K562 (cell line): Measurements from ENCODE around the gene NINJ2. TPM values are rescaled to one million over a fixed set of nuclear protein-coding genes. Genes with fewer than 3 reads are reported as not detected.

ENCODE experiments used
- ATAC-seq: fragments of 200-7000 bp; cut with Tn5 transposase; 3 replicates; pipeline ENCODE4 v1.9.1; 2020; ENCODE audit warnings: moderate library complexity
- BruUV-seq: library from RNA; stranded (reverse); fragments of 400-500 nt; replicated peaks from 2 replicates; lab custom pipeline; 2021; lab: Mats Ljungman, UMichigan
- CTCF ChIA-PET: fragments of 300-600 bp; formaldehyde crosslinking; extraction: SDS; loops from one replicate; lab custom pipeline; 2021; ENCODE audit warnings: low intra/inter-chr PET ratio; lab: Yijun Ruan, JAX
- POLR2A ChIA-PET: fragments of 300-600, 350-650 bp; sonication (Branson Sonifier 250); formaldehyde crosslinking; extraction: SDS; loops from one replicate; lab custom pipeline; 2021; ENCODE audit warnings: antibody characterized with exemption, inconsistent platforms; lab: Yijun Ruan, JAX
- DNase-seq, 4 experiments: peaks; one replicate each; pipeline versions ENCODE4 v3.0.0 to v3.0.0-alpha.2; 2011 to 2018; ENCODE audit warnings: low spot score in 3 of 4, mixed read lengths in 3 of 4; ENCODE audit errors: extremely low read depth in 1 of 4
- FAIRE-seq: peaks from 2 replicates; lab custom pipeline; 2011; peaks lifted over from hg19 to GRCh38; lab: Jason Lieb, UNC
- H2AFZ ChIP-seq: 2 replicates; pipeline ENCODE4 v1.6.0; 2011; ENCODE audit warnings: low read depth, low read length, control low read depth, inconsistent platforms
- H3K27ac ChIP-seq: fragments of 200-600 bp; 3 replicates; pipeline ENCODE4 v1.8.0; 2011; ENCODE audit warnings: low read depth, mild to moderate bottlenecking, control low read depth, inconsistent platforms, low read length, moderate library complexity, mixed read lengths; ENCODE audit errors: extremely low read depth
- H3K27me3 ChIP-seq, 2 experiments: fragments of 300-600 bp in 1 of 2; 2 replicates in 1 of 2; 3 replicates in 1 of 2; pipeline versions ENCODE4 v1.6.0 to v1.8.0; 2011; ENCODE audit warnings: inconsistent platforms in 2 of 2, low read length in 2 of 2, mild to moderate bottlenecking in 1 of 2, mixed read lengths in 1 of 2, moderate library complexity in 1 of 2; ENCODE audit not compliant: control insufficient read depth in 2 of 2, insufficient read depth in 2 of 2
- H3K36me3 ChIP-seq: fragments of 300-600 bp; 3 replicates; pipeline ENCODE4 v1.8.0; 2011; ENCODE audit warnings: mild to moderate bottlenecking, low read length, inconsistent platforms; ENCODE audit not compliant: control insufficient read depth, insufficient read depth
- H3K4me1 ChIP-seq, 2 experiments: fragments of 200-600 bp in 1 of 2; replicated peaks in 1 of 2; 2 replicates in 1 of 2; 3 replicates in 1 of 2; pipeline versions ENCODE4 v1.5.1 to v1.8.0; 2011; ENCODE audit warnings: inconsistent platforms in 2 of 2, low read length in 2 of 2, mild to moderate bottlenecking in 1 of 2, mixed read lengths in 1 of 2, moderate library complexity in 1 of 2; ENCODE audit not compliant: control insufficient read depth in 2 of 2, insufficient read depth in 2 of 2
- H3K4me2 ChIP-seq: 2 replicates; pipeline ENCODE4 v1.6.1; 2011; ENCODE audit warnings: low read length, control low read depth, inconsistent platforms, mixed read lengths; ENCODE audit not compliant: insufficient read depth
- H3K4me3 ChIP-seq: fragments of 200-600 bp; sonication (generic), shearing (Covaris generic); 2 replicates; pipeline ENCODE4 v1.5.1; 2016; ENCODE audit warnings: control low read depth, inconsistent platforms
- H3K79me2 ChIP-seq: fragments of 200-600 bp; 3 replicates; pipeline ENCODE4 v1.8.0; 2011; ENCODE audit warnings: low read length, inconsistent platforms; ENCODE audit not compliant: control insufficient read depth, insufficient read depth
- H3K9ac ChIP-seq, 2 experiments: 2 replicates each; pipeline versions ENCODE4 v1.6.0 to v1.6.1; 2011; ENCODE audit warnings: low read depth in 2 of 2, low read length in 2 of 2, control low read depth in 1 of 2, inconsistent platforms in 1 of 2, mild to moderate bottlenecking in 1 of 2, mixed read lengths in 1 of 2; ENCODE audit not compliant: insufficient read depth in 1 of 2
- H3K9me1 ChIP-seq: one replicate; pipeline ENCODE4 v1.6.0; 2011; ENCODE audit warnings: inconsistent platforms, mild to moderate bottlenecking, low read length, moderate library complexity; ENCODE audit not compliant: control insufficient read depth, insufficient read depth
- H3K9me3 ChIP-seq: replicated peaks from 2 replicates; pipeline ENCODE4 v1.5.1; 2011; ENCODE audit warnings: low read depth, low read length, inconsistent platforms; ENCODE audit not compliant: control insufficient read depth, insufficient read depth
- H4K20me1 ChIP-seq: replicated peaks from 2 replicates; pipeline ENCODE4 v1.6.1; 2011; ENCODE audit warnings: low read length, inconsistent platforms, mixed read lengths; ENCODE audit not compliant: control insufficient read depth, insufficient read depth
- KLF13 ChIP-seq: fragments of 450-650 bp; IDR thresholded peaks from 2 replicates; pipeline ENCODE4 v1.6.1; 2016; ENCODE audit warnings: missing genetic modification characterization, low read depth, mild to moderate bottlenecking, missing compliant biosample characterization, moderate library complexity, borderline replicate concordance
- LEF1 ChIP-seq: fragments of 450-650 bp; IDR thresholded peaks from 2 replicates; pipeline ENCODE4 v1.6.1; 2016; ENCODE audit warnings: mild to moderate bottlenecking
- RB1 ChIP-seq: fragments of 450-650 bp; IDR thresholded peaks from 2 replicates; pipeline ENCODE4 v1.6.1; 2017; ENCODE audit warnings: low read depth, mild to moderate bottlenecking
- WGBS: fragments of 100-300 bp; shearing (Covaris generic); methylation state at CpG from one replicate; pipeline ENCODE4 v1.1.6; 2016; ENCODE audit warnings: low coverage, mixed read lengths; ENCODE audit not compliant: insufficient coverage; ENCODE audit errors: missing lambda C conversion rate; 5-methylcytosine and 5-hydroxymethylcytosine counted together
- in situ Hi-C: fragments of 300-500 bp; cut with MboI; formaldehyde crosslinking; loops from 4 replicates; pipeline ENCODE4 v1.15.0; 2018; ENCODE audit warnings: inconsistent platforms, mixed read lengths
- intact Hi-C: fragments of 100-400 bp; cut with micrococcal nuclease; formaldehyde crosslinking; loops from 2 replicates; pipeline ENCODE4 v1.14.2; 2022
- polyA plus RNA-seq, 8 experiments: library from polyadenylated mRNA; depleted of rRNA in 4 of 8; stranded (reverse) in 5 of 8; unstranded in 3 of 8; fragments of >200 nt; fragmentation: Nextera tagmentation in 2 of 8; fragmentation: Illumina TruSeq in 1 of 8; extraction: Ambion mirVana in 2 of 8; extraction: Trizol in 1 of 8; gene quantifications; 2 replicates each; pipeline versions ENCODE4 v1.2.1 to v1.2.3, GENCODE V29; 2011 to 2014; ENCODE audit warnings: inconsistent platforms in 1 of 8, missing spikeins in 1 of 8
- total RNA-seq, 7 experiments: library from RNA; depleted of rRNA in 6 of 7; stranded (reverse); fragments of >200 nt in 6 of 7; fragmentation: Illumina TruSeq in 2 of 7; extraction: Trizol in 2 of 7; gene quantifications; 2 replicates each; pipeline versions ENCODE4 v1.2.1 to v1.2.3, GENCODE V29; 2011 to 2021; ENCODE audit warnings: low replicate concordance in 1 of 7
- TF ChIP-seq, protein P1 (sequence below): sonication (generic); formaldehyde crosslinking; IDR thresholded peaks from 2 replicates; pipeline ENCODE4 v1.8.1; 2022; ENCODE audit warnings: missing genetic modification reagents

NINJ2 gene
- total and polyA plus RNA-seq, 9 of the 15 experiments (the other 6 are each of a cell fraction or from before 2014, with no cell fraction given): 2.6 to 16.0 (median 4.5) TPM

- TF ChIP-seq, protein P1, sequence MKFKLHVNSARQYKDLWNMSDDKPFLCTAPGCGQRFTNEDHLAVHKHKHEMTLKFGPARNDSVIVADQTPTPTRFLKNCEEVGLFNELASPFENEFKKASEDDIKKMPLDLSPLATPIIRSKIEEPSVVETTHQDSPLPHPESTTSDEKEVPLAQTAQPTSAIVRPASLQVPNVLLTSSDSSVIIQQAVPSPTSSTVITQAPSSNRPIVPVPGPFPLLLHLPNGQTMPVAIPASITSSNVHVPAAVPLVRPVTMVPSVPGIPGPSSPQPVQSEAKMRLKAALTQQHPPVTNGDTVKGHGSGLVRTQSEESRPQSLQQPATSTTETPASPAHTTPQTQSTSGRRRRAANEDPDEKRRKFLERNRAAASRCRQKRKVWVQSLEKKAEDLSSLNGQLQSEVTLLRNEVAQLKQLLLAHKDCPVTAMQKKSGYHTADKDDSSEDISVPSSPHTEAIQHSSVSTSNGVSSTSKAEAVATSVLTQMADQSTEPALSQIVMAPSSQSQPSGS (CRISPR knock-in tag): no peak
- TF ChIP-seq LEF1 (no peak), KLF13 (tag) (no peak)
Observed at GRCh38 chr12:531951-532585, 131.2 kb downstream of the NINJ2 start (continued).

- no peak for DNase-seq
- Histone ChIP-seq H3K4me1 (no peaks in the 10 kb centered on the region), H3K36me3 (no peaks in the 10 kb centered on the region), H3K4me3 (no peak overlapping the region), H4K20me1 (no peaks in the 10 kb centered on the region), H3K79me2 (no peaks in the 10 kb centered on the region), H3K27ac (no peak overlapping the region), H3K27me3 (peaks cover 20 to 70% of the 10 kb centered on the region in 2 experiments), H3K4me2 (no peak overlapping the region), H3K9me3 (no peaks in the 10 kb centered on the region), H2AFZ (no peak overlapping the region), H3K9ac (no peak overlapping the region), H3K9me1 (no peaks in the 10 kb centered on the region)
- ChIA-PET POLR2A (interaction anchor here (0.6 to 1.1 kb wide), 2 partner anchors 14 to 28 kb away, joined by 3 read pairs; no protein-coding TSS in a partner anchor), CTCF (no interaction called here)
- BruUV-seq: no TSS peak
- in situ Hi-C loops: no loop called here
- intact Hi-C loops: no loop called here
- TF ChIP-seq RB1: no peak
- WGBS: 2% methylated on average over 5 of the region's 6 CpGs
- ATAC-seq: no peak
- FAIRE-seq: no peak
Observed at GRCh38 chr12:530821-531220, 132.4 kb downstream of the NINJ2 start.
